Mesenteric fat pad (tissue), 1 donor: ENCODE measurements around the gene CHRNA4. TPM values are rescaled to one million over a fixed set of nuclear protein-coding genes. Genes with fewer than 3 reads are reported as not detected.

Experiments
- DNase-seq: peaks from one replicate; pipeline ENCODE4 v3.0.0-alpha.2; 2020; ENCODE audit warnings: low spot score
- total RNA-seq: library from RNA; stranded (reverse); fragmentation: NEBNext Ultra II Directional; extraction: Animal tissue kit (Norgen Biotek cat#: 25700); gene quantifications from one replicate; pipeline ENCODE4 v1.2.1, GENCODE V29; 2021
- donor health status: DM: yes; HTN: yes; CAD: no.

CHRNA4 gene
- total RNA-seq, 1 donor from 2014 or later: not detected

DNA sequence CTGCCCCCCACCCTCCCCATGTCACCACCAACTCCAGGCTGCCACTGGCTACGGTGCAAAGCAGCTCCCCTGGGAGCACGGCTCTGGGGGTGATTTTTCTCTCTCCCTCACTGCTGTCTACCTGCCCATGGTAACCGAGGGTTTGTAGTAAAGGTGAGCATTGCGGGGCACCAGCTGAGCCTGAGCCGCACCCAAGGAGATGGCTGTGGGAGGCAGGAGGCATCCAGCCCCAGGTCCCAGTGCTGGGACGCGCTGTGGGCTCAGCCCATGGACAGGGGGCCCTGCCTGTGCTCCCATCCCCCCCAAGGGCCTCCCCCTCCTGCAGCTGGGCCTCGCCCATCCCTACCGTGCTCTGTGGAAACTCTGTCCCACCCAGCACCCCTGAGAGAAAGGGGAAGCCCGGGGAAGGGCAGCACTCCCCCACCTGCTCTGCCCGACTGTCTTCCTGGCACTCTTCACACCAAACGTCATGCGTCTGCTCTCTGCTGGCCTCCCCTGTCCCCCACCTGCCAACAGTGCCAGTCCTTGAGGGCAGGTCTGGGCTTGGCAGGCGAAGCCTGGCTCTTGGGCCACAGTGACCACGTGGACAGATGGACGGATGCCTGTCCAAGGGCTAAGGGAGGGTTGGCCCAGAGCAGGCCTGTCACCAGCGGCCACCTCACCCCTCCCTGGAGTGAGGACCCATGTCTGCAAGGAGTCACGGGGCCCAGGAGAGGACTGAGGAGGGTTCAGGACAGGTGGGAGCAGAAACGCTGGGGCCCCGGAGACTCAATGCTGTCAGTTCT, 3.8 kb upstream of the CHRNA4 start:
- no peak for DNase-seq

DNA sequence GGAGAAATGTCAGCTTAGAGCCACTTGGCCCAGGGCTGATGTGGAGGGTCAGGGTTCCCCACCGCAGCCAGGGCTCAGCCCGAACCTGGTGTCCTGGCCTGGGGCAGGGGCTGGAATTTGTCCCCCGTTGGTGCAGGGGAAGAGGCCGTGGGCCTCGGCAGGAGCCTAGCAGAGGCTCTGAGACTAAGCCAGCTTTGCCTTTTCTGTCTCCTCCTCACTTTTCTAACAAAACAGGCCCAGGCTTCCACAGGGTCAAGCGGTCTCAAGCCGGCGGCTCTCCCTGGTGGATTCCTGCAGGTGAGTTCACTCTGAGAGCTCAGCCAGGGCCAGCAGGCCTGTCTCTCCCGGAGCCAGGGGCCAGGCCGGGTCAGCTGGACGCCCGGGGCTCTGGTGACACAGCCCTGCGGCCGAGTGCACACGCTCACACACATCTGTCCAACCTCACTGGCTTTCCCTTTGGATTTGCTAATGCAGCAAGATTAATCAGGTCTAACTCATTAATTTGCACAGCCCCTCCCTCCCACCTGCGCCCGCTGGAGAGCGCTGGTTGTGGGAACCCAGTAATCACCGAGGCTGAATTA, 2.9 kb upstream of the CHRNA4 start:
- DNase-seq: no peak

DNA sequence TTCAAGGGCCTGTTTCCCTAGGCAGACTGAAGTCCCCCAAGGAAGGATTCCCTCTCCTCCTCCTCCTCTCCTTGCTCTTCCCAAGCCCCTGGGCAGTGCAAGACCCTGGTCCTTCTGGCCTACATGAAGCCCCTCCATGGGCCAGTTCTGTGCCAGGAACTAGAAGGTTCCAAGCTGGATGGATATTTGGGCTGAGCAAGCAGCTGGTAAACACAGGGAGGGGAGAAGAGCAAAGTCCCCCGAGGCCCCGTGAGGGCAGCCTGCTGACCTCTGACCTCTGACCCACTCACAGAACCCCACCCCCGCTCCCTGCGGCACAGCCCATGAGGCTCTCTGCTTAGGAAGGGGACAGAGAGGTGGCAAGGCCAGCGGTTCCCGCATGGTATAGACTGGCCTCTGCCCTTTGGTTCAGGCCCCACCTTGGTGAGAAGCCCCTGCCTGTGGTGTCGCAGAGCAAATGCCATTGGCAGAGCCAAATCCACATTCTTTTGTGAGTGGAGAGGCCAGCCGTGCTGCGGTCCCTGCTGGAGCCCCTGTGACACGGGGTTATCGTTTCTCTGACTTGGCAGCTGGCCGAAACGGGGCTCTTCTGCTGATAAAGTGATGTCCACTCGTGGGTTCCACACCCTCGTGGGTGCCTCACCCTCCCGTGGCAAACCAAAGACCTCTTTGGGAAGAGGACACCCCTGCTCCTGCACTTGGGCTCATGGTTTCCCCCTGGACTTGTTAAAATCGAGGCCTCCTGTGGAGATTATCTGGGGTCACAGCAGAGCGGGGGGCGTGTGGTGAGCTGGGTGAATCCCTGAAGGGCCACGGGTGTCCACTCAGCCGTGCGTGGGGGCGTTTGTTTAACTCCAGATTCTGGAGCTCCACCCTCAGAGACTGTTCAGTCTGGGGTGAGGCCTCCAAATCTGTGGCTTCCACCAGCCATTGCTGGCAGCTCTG, 2.1 kb upstream of the CHRNA4 start:
- no peak for DNase-seq

DNA sequence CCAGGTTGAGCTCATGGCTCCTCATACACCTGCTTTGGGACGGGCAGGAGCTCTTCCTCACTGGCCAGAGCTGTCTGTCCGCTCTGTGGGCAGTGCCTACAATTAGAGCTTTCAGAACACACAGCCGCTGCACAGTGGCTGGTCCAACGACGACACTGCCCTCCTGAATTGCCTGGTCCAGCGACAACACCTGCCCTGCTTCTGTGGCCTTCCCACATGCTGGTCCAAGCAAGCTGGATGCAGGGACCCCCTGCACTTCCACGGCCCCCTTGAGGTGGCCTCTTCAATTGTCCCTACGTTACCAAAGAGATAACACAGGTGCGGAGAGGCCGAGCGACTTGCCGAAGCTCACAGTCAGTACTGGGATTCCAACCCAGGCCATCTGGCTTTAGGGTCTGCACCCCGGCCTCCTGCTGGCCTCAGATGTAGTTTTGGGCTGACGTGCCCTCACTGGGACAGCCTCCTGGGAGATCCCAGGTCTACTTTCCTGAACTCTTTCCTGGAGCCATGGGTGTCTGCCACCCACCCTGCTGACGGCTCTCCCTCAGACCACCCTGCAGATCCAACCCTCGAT, 1.4 kb upstream of the CHRNA4 start:
- DNase-seq: no peak

DNA sequence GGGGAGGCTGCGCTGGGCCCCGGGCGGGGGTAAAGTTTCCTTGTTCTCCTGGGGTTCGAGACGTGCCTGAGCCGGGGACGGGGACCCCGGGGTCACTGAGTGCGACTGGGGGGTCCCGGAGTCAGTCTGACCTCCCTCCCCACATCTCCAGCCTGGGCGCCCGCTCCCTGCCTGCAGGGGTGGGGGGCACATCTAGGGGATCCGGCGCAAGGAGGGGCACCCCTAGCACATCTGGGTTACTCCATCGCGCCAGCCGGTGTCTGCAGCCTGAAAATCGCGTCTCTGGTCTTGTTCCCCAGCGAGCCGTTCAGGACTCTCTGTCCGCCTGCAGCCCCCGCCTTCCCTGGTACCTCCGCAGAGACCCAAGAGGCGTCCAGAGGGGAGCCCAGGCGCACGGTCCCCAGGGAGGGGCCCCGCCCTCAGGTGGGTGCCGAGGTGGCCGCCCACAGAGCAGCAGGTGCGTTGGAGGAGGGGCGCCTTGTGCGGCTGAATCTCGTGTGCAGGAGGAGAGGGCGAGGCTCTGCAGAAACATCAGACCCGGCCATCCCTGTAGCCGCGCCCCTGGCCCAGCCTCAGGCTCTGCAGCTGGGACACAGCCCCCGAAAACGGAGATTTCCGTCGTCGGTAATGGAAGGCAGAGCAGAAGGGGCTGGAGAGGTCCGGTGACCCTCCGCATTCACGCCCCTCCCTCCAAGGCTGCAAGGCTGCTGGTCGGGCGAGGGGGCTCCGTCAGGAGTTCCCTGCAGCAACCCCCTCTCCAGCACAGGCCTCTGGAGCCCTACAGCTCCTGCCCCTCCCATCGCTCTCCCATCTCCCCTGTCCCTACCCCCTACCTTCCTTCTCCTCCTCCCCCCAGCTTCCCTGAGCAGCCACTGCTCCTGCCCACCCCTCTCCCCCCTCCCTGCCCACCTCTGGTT, 628 bp upstream of the CHRNA4 start:
- DNase-seq: no peak

DNA sequence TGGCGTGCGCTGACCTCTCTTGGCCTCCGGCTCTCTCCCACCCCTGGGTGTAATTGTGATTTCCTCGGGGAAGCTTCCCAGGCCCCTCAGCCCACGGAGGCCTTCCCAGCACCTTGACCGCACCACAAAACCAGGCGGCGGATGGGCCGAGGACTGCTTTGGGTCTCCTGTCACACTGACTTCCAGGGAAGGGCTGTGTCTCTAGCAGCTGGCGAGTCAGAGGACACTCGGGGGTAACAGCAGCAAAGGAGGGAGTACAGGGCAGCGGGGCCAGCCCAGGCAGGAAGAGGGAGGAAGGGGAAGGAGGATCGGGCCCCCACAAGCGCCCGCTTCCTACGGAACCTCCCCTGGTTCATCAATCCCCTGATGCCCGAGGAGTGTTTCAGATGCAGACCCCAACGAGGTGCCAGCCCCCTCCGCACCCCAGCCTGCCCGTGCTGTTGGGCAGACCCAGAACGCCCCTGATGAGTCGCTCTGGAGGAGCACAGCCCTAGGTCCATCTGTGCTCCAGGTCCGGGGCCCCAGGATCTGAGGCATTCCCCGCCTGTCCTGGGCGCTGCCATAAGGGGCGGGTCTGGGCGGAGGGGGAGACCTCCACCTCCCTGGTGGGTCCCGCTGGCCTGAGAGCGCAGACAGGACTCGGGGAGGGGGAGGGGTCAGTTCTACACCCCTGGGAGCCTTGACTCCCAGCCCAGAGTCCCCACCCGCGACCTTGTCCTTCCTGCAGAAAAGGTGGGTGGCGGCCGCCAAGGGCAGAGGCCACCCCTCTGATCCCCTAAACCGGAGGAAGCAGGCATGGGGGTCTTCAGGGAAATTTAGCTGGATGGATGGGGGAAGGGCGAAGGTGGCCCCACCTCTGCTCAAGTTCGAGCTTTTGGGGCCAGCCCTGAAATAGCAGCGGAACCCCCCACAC, 956 bp downstream of the CHRNA4 start:
- no peak for DNase-seq

DNA sequence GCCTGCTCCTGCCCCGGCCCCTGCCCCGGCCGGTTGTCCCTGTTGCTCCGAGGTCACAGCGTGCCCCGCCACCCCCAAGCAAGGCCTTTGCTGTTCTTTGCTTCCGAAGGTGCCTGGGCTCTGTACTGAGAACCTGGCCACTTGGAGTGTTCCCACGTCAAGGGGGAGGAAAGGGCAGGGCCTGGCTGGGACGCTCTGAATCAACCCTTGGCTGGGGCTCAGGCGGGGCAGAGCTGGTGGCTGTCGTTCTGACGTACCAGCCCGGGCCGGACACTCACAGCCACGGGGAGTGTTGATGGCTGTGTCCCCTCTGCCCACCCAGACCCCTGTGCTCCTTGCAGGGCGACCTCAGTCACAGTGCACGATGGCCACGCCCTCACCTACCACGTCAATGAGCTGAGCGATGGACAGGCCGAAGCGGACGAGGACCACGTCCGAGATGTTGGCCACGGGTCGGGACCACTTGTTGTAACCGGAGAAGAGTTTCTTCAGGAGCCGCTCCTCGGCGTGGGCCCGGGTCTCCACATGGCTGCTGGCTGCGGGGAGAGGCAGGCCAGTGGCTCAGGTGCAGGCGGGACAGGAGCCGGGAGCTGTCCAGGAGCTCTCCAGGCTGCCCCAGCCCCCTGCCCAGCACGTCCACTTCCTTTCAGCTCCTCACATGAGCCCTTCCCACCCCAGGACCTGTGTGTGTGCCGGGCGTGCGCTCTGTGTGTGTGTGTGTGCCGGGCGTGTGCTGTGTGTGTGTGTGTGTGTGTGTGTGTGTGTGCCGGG, 1.8 kb downstream of the CHRNA4 start:
- no peak for DNase-seq

DNA sequence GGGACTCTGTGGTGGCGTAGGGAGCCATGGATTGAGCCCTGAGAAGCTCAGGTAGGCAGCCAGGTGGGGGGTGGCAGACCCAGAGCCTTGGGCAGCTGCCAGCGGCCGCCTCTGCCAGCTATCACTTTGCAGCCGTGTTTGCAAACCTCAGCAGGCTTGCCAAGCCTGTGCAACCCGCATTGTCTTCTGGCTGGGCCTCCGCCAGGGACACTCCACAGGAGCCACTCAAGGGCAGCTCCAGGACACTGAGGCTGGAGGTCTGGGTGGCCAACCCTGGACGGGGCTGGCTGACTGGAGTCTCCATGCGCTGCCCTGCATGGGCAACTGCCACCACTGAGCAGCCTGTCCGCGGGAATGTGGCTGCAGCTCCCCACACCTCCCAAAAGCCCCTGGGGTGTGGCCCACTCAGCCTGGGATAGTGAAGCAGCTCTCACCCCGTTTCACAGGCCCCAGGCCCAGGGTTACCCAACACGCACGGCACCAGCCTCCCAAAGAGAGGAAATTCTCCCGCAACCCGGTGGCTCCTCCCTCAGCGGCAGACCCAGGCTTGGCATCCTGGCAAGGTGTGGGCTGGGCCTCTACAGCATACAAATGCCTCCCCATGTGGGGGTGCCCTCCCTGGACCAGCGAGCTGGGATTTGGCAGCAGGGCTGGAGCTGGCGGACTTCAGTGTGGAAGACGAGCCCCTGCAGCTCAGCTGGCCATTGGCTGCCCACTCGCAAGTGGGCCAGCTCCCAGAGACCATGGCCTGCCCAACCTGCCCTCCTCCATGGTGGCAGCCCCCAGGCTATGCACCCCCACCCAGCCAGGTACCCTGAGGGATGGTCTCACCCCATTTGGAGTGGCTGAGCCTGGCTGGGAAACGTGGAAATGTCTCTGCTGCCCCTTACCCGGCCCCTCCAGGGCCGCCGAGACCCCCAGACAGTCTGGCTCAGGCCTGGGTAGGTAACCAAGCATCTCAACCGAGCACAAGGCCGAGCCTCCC, 2.9 kb downstream of the CHRNA4 start:
- no peak for DNase-seq

DNA sequence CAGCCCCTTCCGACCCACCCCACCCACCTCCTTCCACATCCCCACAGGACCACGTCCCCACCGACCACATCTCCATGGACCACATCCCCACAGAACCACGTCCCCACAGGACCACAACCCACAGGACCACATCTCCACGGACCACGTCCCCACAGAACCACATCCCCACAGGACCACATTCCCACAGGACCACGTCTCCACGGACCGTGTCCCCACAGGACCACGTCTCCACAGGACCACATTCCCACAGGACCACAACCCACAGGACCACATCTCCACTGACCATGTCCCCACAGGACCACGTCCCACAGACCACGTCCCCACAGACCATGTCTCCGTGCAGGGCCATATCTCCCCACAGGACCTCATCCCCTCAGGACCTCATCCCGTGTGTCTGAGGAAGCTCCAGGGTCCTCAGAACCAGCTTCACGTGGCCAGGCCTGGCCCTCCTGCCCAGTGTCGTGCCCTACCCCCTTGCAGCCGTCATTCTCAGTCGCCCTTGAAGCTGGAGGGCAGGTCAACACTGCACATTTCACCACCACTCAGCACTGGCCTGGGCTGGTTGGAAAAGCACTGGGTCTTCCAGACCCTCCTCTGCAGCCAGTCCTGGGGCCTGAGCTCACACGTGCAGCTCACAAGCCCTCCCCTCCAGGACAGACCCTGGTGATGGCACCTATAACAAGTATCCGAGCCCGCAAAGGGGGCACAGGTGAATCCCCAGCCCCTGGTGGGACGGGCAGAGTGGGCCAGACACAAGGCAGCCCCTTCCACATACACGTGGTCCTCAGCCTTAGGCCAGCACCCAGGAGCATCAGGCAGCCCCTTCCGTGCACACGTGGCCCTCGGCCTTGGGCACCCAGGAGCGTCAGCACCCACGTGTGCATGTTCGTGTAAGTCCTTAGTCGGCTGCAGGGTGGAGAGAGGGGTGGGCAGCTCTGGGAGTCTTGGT, 3.9 kb downstream of the CHRNA4 start:
- no peak for DNase-seq

DNA sequence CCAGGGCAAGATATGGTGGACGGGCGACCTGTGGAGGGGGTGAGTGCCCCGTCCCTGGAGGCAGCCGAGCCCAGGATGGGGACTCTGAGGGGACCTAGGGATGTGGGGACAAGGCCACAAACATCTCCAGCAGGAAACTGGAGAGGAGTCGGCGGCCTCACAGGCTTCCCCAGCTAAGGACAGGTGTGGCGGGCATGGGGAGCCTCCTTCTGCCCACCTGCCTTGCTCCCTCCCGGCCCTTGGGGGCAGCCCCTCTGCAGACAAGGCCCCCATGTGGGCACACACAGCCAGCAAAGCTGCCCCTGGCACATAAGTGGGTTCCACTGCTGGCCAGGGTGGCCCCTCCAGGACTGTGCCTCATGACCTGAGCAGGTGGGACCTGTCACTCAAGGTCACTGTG, 4.6 kb downstream of the CHRNA4 start:
- DNase-seq: no peak

DNA sequence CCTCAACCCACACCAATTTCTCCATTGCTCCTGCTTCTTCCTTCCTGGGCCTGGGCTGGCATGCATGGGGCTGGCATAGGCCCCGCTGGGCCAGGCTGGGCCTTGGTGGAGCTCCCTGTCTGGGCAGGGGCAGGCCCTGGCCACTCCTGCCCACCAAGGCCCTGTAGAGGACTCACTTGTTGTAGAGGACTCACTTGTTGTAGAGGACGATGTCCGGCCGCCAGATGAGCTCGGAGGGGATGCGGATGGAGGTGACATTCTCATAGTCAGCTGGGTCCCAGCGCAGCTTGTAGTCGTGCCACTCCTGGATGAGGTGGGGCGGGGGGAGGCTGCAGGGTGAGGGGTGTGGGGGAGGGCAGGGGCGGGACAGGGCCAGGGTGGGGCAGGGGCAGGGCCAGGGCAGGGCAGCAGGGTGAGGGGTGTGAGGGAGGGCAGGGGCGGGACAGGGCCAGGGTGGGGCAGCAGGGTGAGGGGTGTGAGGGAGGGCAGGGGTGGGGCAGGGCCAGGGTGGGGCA, 5.3 kb downstream of the CHRNA4 start:
- no peak for DNase-seq

DNA sequence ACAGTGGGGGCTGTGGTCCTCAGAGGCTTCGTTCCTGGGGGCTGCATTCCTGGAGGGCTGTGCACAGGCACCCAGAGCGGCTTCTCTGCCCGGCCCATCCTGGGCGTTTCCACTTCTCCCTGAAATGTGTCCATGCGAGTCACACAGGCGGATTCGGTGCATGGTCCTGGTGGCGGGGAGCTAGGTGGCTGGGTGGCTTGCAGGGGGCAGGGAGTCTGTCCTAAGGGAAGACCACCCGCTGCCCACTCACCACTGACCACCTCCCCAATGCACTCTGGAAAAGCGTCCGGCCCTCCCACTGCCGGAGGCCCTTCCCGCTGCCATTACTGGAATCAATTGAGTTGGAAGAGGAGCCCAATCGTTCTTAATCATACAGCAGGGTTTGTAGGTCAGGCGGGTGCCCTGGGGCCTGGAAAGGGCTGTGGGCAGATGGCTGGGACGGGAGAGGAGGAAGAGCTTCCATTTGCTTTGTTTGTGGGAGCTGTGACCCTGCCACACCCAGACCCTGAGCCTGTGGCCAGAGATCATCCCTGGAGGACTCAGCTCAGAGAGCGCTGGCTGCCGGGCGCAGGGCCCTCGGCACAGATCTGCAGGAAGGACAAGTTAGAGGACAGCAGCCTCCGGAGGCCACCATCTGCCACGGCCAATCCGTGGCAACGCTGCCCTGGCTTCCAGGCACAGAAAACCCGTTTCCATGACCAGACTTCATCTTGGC, 6.4 kb downstream of the CHRNA4 start:
- DNase-seq: no peak

DNA sequence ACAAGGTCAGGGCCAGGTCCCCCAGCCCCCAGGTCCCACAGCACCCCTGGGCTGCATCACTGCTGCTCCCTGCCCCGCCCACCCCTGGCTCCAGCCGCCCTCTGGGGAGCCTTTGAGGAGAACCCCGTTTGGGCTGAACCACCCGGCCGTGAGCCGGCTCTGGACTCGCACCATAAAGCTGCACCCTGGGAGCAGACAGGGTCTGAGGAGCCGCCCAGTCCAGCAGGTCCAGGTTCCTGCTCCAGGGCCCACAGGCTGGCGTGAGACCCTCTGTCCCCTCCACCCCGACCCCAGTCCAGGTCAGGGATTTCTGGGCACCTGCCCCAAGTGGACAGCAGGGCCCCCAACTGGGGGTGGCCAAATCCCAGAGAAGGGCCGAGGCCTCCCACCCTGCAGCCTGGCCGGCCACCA, 8.3 kb downstream of the CHRNA4 start:
- DNase-seq: no peak

DNA sequence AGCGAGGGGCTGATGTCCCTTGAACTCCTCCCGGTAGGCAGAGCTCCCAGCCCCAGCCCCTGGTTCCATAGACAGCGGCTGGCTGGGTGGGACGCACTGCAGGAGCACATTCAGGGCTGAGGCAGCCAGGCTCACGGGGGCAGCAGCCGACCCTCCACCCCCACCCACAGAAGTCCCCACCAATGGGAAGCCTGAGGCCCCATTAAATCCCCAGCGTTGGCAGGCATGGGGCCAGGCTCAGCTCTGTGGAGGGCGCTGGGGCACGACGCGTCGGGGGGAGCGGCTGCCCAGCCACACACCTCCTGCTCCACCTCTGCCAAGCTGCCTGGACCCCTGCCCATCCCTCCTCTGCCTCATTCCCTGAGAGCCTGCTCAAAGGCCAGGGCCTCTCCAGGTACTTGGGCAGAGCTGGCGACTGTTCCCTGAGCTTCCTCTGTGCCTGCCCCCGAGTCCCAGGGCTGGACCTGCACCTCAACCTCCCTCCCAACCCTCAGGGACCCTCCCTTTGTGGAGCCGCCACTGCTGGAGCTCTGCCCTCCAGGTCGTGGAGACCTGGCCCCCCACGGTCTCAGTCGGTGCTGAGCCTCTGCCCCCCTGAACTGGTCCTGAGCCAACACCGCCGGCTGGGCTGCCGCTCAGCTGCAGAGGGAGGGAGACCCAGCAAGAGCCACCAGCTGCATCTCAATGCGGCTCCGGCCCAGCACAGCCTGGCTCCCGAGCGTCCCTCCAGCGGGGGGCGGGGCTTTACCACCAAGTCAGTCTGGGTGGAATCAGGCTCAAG, 9.1 kb downstream of the CHRNA4 start:
- DNase-seq: no peak

DNA sequence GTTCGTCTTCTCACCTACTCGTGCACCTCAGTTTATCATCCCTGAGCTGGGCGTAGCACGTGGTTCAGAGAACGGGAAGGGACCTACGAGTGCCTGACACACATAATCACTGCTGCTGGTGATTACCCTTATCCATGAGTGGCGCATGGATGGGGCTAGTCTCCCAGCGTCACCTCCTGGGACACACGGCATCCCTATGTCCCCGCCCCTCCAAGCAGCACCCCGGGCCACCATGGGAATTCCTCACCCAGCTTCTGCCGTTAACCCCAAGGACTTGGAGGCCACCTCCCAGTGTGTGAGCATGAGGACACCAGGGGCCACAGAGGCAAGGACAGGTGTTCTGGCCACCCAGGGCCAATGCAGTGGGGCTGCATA, 9.8 kb downstream of the CHRNA4 start:
- no peak for DNase-seq
